Activated CD4-positive, alpha-beta T cell treated with anti-CD3 and anti-CD28 coated beads, Interleukin-2, Interleukin-4, amounts not matched to agents 100 ng/mL and 50 ng/mL, durations not matched to agents 16 hours and 8 hours (primary cell): Measurements from ENCODE around the gene ZSCAN32.

Experiments
- DNase-seq: peaks from one replicate; pipeline ENCODE4 v3.0.0-alpha.2; 2020; ENCODE audit warnings: low spot score

ZSCAN32 gene

DNA sequence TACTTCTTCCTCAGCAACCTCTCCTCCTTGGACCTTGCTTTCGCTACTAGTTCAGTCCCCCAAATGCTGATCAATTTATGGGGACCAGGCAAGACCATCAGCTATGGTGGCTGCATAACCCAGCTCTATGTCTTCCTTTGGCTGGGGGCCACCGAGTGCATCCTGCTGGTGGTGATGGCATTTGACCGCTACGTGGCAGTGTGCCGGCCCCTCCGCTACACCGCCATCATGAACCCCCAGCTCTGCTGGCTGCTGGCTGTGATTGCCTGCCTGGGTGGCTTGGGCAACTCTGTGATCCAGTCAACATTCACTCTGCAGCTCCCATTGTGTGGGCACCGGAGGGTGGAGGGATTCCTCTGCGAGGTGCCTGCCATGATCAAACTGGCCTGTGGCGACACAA is 44.7 kb downstream of the ZSCAN32 start:
- no peak for DNase-seq

DNA sequence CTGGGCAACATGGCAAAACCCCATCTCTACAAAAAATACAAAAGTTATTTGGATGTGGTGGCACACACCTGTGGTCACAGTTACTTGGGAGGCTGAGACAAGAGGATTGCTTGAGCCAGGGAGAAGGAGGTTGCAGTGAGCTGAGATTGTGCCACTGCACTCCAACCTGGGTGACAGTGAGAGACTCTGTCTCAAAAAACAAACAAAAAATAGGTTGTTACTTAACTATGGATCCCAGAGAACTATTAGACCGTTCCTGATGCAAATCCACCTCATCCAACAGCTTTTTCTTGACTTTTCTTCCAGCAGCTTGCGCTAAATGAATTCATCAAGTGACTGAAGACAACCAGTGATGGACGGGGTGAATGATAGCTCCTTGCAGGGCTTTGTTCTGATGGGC is 45.2 kb downstream of the ZSCAN32 start, which contains the start of gene OR2C1:
Gene OR2C1 (plus strand): TSS at position 301 of the 400 bp plus-strand sequence. CDS start 52 bp downstream, at position 353.
- DNase-seq = no peak

DNA sequence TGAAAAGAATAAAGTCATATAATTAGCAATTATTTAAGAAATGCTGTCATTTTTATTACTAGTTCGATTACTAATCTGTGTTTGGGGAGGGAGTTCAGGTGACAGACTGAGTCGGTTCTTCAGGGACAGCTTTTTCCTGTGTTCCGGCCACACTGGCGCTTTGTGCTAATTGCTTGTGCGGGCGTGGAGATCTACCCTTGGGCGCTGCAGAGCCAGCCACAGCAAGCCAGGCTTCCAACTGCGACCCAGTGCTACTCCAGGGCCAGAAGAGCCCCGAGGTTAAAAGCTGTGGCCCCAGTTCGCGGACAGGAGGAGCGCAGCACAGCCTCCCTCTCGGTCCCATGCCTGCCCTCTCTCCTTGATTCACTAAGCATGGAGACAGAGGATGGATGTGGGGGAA is 51.6 kb downstream of the ZSCAN32 start:
- no peak for DNase-seq

DNA sequence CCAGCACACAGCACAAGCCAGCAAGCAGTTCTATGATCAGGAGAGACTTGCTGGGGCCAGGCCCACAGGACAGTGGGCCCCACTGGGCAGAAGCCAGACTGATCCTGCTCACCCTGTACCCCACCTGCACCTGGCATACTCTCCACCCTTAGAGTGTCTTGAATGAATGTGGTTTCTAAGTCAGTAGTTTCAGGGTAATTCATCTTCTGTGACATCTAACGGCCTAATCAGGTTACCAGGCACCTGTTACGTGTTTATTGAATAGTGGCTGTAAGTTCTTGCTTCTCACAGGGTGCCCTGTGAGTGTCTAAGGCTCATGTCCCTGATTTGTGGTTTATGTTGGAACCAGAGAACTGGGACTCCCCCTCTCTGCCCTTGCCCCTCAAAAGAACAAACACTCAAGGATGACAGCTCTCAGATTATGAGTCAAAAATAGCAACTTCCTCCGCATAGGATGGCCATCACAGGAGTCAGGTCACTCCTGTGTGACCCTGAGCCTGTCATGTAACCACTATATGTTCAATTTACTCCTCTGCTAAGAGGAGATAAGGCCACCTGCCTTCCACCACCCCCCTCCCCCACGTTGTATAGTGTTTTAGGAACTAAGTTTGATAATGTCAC is 52.1 kb downstream of the ZSCAN32 start:
- no peak for DNase-seq

DNA sequence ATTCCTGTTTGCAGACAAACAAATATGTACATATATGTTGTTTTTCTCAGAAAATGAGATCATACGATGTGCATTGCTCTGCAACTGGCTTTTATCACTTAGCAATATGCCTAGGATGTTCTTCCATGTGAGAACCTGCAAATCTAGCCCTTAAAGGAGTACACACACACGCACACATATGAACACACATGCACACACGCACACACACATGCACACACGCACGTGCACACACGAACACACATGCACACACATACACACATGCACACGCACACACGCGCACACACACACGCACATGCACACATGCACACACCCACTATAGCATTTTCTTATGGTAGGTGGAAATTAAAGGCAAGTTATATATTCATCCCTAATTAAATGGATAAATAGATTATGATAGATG is 53.2 kb downstream of the ZSCAN32 start:
- no peak for DNase-seq

DNA sequence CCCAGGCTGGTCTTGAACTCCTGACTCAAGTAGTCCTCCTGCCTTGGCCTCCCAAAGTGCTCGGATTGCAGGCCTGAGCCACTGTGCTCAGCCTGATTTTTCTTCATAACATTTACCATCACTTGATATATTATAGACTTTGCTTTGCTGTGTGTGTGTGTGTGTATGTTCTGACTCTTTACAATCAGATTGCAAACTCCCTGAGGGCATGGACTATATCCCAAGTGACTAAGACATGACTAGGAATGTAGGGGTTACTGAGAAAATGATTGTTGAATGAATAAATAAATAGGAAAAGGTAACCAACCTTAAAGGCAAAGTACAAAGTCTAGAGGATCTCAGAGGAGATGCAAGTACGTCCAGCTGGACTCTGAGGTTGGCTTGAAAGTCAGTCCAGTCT is 54.8 kb downstream of the ZSCAN32 start:
- DNase-seq = no peak
